LHCN-M2 (cell line): ENCODE measurements around the gene PCIF1. TPM values are rescaled to one million over a fixed set of nuclear protein-coding genes. Genes with fewer than 3 reads are reported as not detected.
A peak's percentile ranks its signal among the peaks of the same experiment; 100 is the strongest.
"Not testable (repeated sequence)": the region's sequence is repeated elsewhere in the genome, so short reads cannot be mapped to it uniquely, and the experiment has no call there.

Experiments
- DNase-seq: peaks from one replicate; pipeline ENCODE4 v3.0.0-alpha.2; 2012; ENCODE audit warnings: low read depth
- polyA plus RNA-seq: library from polyadenylated mRNA; unstranded; fragments of >200 nt; gene quantifications from one replicate; pipeline ENCODE4 v1.2.1, GENCODE V29; 2012; ENCODE audit warnings: missing spikeins
- total RNA-seq: library from RNA; depleted of rRNA; stranded (reverse); fragments of >200 nt; gene quantifications from 2 replicates; pipeline ENCODE4 v1.2.3, GENCODE V29; 2014; rRNA removed

Gene PCIF1
- total RNA-seq = 10.2 and 13.6 TPM in 2 replicates
- polyA plus RNA-seq = 25.7 TPM

DNA sequence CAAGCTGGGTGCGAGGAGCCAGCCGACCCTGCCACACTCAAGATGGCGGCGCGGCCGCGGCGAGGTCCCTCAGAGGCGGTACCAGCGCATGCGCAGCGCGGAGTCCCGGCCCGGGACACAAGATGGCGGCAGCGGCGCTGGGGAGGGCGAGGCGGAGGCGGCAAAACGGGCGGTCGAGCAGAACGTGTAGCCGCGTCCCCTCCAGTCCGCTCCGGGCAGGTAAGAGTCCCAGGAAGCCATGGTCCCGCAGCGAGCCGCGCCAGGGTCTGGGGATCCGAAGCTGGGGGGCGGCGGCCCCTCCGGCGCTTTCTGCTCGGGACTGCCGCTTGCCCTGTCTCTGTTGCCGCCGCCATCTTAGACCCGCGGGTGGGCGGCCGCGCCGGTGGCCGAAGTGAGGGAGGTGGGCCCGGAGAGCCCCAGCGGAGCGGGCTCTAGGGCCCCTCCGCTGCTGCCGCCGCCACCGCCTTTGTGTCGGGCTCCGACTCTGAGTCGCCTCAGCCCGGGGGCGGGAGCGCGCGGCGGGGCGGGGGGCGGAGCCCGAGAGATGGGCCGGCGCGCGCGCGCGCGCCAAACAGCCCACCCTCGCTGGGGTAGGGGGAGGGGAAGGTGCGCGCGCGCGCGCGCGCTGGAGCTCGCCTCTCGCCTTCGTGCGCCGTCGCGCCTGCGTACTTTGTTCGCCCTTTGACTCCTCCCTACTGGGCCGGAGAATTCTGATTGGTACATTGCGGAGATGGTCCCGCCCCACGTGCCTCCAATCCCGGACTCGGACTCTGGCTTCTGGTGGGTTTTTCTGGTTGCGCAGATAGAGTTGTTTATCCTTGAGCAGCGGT lies at the start of gene PCIF1:
PCIF1 (plus strand) TSS at position 98 of the 830 bp plus-strand sequence. CDS start 4,317 bp downstream, outside the sequence.
- DNase-seq = peak; percentile 97

DNA sequence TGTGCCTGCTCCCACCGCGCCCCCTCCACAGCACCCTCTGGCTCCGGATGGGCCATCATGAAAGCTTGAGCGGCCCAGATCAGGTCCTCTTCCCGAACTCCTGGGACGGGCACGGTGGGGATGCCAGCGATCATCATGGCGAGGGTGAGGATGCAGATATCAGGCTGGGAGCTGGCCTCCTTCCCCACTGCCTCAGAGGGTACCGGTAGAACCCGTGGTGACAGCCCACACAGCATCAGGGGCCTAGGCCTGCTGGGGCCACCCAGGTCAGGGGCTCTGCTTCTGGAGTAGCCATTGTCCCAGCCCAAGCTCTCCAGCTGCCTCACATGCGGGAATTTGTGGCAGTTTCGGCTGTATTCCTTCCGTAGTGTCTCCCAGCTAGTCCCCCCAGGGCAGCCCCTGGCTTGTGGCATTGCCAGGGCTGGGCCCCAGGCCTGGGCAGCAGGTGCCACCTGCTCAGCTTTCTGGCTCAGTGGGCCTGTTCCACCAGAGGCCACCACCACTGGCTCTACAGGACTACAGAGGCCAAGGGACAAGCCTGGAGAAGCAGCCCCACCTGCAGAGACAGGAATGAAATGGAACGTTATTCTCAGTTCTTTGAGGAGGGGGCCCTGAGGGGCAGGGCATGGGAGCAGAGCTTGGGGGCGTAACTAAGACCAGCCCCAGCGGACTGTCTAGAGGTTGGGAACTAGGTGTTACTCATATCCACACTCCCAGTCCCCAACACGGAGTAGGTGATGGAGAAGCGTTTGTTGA lies 47.7 kb upstream of the PCIF1 start:
- DNase-seq = no peak

DNA sequence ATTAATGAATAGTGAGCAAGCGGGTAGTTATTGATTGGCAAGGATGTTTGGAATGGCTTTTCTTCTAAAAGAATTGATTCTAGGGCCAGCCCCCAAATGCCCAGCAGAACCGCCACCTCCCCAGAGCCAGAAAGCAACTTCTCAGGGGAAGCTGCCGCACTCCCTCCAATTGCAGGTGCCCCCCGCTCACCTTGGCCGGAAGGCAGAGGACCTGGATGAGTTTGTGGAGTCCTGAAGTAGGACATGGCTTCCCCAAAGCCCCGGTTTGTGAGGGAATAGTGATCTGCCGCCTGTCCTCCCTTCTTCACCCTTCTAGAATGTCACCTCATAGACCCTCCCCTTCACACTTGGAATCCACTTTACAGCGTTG lies 47.2 kb upstream of the PCIF1 start, which contains the start of gene SPATA25:
SPATA25 (minus strand) TSS at position 277 of the 370 bp plus-strand sequence; CDS start at position 245, 32 bp downstream.
- DNase-seq = no peak

DNA sequence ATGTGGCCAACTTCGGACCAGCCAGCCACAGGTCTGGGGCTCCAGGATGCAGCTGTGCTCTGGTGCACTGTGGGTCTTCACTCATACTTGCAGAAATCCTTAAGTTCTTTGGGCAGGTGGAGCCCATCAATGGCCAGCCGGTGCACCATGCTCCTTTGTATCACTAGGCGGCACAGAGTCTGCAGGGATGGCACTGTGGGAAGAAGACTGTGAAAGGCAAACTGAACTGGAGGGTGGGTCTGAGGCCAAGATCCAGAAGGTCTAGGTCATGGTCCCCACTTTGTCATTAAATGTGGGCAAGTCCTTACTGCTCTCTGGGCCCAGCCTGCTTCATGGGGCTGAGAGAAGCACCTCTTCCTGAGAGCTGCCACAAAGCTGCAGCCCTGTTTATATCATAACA lies 45.8 kb upstream of the PCIF1 start:
- DNase-seq = no peak

DNA sequence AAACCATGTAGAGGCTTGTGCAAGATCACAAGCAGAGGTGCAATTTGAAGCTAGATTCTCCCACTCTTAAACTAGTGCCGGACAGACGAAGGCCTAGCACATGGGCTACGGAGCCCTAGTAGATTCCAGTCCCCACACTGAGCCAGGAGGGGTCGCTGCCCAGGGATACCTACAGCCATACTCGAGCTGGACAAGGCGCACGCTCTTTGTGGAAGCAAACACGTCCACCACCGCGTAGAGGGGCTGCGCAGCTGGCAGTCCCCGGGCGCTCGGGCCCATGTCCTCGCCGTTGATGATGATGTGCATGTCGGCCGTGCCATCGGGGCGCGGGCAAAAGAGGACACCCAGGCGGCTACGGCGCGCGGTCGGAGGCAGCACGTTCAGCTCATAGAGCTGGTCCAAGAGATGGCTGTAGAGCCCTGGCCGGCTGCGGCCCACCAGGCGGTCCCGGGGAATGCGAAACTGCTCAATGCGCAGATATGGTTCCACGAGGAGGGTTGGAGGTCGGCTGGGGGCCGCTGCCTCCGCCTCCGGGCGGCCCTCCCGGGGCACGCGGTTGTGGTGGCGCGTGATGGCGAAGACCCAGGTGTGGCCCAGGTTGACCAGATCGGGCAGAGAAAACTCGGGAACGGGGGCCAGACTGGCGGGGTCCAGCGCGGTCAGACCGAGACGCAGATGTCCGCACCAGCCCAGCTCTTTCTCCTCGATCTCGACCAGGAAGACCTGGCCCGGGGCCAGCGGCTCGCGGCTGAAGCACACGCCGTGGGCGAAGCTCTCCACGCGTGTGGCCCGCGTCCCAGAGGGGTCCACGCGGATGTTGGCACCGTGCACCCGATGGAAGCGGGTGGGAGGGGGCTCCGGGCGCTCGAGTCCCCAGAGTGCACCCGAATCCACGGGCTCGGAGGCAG lies 44.2 kb upstream of the PCIF1 start:
- DNase-seq = peak; percentile 80

DNA sequence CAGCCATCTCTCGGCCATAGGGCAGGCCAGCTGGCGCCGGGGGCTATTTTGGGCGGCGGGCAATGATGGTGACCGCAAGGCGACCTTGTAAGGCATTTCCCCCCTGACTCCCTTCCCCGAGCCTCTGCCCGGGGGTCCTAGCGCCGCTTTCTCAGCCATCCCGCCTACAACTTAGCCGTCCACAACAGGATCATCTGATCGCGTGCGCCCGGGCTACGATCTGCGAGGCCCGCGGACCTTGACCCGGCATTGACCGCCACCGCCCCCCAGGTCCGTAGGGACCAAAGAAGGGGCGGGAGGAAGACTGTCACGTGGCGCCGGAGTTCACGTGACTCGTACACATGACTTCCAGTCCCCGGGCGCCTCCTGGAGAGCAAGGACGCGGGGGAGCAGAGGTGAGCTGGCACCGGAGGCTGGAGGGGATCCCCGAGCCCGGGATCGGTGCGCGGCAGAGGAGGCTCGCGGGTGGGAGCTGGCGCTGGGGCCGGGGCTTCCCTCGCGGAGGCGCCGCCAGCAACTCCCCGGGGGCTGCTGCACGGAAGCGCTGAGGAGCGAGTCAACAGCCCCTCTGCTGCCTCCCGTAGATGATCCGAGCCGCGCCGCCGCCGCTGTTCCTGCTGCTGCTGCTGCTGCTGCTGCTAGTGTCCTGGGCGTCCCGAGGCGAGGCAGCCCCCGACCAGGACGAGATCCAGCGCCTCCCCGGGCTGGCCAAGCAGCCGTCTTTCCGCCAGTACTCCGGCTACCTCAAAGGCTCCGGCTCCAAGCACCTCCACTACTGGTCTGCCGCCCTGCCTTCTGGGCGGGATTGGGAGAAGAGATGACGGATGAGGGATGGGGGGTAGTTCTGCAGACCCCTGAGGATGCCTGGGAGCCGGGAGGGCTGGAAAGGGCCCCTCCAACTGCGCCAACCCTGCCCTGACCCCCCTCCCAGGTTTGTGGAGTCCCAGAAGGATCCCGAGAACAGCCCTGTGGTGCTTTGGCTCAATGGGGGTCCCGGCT lies 43.2 kb upstream of the PCIF1 start, which contains the start of the genes CTSA and NEURL2:
CTSA (plus strand) TSS at position 351 of the 999 bp plus-strand sequence; CDS start at position 585, 234 bp downstream.
NEURL2 (minus strand) TSS at position 224 of the 999 bp plus-strand sequence; CDS start at position 7, 217 bp downstream.
- DNase-seq = peak; percentile 96

DNA sequence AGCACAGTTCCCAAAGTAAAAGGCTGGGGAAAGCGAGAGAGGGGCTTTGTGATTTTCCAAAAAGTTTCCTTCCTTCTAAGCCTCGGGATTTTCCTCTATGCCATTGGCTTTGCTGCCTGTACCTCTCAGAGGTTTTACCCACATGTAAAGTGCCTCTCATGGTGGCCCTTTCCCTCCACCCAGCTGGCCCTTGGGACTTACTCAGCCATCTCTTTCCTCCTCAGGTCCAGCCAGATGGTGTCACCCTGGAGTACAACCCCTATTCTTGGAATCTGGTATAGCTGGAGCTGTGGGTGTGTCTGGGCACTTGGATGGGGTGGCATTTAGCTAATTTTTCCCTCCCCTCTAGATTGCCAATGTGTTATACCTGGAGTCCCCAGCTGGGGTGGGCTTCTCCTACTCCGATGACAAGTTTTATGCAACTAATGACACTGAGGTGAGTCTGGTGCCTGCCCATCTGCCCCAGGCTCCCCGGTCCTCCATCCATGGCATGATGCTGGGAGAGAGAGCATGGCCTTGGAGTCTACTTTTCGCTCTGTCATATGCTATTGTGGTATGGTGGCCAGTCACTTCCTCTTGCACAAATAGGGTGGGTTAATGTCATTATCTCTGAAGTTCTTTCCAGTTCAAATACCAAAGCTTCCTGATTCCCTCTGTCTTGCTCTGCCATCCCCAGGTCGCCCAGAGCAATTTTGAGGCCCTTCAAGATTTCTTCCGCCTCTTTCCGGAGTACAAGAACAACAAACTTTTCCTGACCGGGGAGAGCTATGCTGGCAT lies 42.2 kb upstream of the PCIF1 start:
- peak; percentile 47 for DNase-seq

DNA sequence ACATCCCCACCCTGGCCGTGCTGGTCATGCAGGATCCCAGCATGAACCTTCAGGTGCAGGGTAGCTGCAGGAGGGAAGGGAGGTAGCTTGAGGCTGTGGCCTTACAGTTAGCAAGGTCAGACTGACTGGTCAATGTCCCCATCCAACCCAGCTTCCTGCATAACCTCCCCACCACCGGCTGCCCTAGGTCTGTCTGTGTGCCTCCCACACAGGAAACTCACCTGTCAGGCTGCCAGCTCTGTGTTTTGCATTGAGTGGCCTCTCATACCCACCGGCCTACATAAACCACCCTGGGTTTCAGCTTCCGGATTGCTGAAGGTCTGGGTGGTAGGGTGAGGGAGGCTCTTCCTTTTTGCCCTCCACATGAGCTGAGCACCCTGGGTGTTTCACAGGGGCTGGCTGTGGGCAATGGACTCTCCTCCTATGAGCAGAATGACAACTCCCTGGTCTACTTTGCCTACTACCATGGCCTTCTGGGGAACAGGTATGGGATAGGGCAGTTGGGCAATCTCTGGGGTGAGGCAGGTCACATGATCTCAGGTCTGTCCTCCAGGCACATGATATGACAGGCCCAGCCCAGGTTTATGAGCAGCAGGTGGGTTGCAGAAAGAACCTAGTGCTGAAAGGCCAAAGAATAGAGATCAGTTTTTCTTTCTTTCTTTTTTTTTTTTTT lies 41.5 kb upstream of the PCIF1 start:
- no peak for DNase-seq

DNA sequence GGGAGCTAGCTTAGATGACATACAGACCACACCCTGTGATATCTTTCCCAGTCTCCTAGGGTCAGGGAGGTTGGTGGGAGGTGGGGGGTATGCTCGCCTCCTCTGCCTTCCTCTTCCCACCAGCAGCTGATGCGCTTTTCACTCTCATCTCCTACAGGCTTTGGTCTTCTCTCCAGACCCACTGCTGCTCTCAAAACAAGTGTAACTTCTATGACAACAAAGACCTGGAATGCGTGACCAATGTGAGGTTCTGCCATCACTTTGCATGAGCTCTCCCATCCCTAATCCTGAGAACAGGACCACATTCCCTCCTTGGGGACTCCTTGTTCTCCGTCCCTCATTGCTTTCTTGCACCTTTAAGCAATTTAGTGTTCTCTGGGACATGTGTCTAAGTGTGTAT lies 40.7 kb upstream of the PCIF1 start:
- DNase-seq = no peak

DNA sequence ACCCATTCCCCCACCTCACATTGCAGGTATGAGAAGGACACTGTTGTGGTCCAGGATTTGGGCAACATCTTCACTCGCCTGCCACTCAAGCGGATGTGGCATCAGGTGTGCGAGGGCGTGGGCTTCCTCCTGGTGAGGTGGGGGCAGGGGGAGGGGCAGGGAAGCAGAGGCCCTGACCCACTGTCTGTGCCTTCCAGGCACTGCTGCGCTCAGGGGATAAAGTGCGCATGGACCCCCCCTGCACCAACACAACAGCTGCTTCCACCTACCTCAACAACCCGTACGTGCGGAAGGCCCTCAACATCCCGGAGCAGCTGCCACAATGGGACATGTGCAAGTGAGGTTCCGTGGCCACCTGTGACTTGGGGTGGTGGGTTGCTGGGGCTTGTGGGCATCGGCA lies 39.7 kb upstream of the PCIF1 start:
- DNase-seq = no peak

DNA sequence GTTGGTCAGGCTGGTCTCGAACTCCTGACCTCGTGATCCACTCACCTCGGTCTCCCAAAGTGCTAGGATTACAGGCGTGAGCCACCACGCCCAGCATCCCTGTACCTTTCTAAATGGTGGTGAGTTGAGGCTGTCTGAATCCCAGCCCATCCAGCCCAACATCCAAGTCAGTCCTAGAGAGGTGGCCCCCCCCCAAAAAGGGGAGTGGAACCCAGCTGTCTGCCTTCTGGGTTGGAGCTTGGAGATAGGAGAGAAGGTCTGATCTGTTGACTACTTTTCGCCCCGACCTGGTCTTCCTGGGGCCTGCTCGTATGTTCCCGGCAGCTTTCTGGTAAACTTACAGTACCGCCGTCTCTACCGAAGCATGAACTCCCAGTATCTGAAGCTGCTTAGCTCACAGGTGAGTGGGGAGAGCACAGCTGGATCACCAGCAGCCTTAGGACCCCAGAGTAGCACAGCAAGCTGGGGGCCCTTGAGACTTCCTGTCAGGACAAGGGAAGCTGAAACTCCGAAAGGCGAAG lies 37.8 kb upstream of the PCIF1 start:
- DNase-seq = no peak

DNA sequence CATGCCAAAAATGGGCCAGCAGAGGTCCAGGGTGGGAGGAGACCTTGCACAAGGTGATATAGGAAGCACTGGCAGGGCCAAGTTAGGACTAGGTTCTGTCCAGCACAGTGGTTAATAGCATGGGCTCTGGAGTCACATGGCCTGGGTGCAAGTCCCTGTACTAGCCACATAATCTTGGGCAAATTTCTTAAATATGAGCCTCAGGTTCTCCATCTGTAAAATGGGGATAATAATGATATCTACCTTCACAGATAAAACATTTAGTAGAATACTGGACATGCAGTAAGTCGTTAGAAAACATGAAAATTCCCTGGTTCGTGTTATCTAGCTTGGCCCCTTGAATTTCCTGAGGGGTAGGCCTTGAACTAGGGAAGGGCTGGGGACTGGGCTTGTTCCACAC lies 37.2 kb upstream of the PCIF1 start:
- DNase-seq = no peak

DNA sequence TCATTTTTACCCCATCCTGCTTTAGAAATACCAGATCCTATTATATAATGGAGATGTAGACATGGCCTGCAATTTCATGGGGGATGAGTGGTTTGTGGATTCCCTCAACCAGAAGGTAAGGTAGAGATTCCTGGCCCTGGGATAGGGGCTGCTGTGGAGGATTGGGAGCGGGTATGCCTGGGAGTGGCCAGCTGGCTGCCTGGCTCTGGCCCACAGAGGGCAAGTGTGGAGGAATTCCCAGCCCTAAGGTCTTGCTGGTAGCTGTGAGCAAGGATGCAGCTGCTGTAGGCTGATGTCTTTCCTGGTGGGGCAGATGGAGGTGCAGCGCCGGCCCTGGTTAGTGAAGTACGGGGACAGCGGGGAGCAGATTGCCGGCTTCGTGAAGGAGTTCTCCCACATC lies 36.8 kb upstream of the PCIF1 start:
- DNase-seq = no peak

DNA sequence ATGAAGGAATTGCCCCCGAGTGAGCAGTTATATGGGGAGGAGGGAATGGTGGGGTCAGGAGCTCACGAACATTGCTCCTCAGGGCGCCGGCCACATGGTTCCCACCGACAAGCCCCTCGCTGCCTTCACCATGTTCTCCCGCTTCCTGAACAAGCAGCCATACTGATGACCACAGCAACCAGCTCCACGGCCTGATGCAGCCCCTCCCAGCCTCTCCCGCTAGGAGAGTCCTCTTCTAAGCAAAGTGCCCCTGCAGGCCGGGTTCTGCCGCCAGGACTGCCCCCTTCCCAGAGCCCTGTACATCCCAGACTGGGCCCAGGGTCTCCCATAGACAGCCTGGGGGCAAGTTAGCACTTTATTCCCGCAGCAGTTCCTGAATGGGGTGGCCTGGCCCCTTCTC lies 36.2 kb upstream of the PCIF1 start:
- no peak for DNase-seq

DNA sequence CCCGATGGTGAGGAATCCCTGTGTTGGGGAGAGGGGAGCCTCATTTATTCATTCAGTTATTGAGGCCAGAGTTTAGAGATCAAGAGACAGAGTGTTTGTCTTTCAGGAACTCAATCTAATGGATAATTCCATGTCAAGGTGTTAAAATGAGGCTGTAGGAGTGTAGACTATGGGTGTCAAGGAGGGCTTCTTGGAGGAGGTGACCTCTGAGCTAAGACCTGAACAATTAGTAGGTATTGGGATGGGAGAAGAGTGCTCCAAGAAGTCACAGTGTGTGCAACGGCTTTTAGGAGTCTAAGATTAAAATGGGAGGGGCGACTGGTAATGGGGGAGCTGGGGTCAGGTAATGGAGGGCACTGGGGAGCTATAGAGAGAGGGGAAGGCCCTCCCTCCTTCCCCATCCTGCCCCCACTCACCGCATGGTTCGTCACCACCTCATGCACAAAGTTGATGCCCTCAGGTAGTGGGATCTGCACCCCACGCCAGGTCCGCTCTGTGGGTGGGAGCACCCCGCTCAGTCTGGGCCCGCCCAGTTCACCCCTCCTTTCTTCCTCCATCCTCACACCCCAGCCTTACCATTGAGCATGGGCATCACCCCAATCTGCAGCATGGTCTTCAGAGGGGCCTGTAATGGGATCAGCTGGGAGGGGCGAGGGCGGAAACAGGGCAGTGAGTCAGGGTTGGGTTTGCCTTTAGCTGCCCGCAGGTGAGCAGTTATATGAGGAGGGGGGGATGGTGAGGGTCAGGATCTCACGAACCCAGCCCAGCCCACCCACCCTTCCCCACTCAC lies 35.2 kb upstream of the PCIF1 start:
- no peak for DNase-seq

DNA sequence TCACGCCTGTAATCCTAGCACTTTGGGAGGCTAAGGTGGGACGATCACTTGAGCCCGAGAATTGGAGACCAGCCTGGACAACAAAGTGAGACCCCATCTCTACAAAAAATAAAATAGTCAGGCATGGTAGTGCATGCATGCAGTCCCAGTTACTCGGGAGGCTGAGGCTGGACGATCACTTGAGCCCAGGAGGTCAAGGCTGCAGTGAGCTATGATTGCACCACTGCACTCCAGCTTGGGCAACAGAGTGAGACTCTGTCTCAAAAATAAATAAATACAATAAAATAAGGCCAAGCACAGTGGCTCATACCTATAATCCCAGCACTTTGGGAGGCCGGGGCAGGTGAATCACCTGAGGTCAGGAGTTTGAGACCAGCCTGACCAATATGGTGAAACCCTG lies 33.2 kb upstream of the PCIF1 start:
- not testable (repeated sequence) for DNase-seq

DNA sequence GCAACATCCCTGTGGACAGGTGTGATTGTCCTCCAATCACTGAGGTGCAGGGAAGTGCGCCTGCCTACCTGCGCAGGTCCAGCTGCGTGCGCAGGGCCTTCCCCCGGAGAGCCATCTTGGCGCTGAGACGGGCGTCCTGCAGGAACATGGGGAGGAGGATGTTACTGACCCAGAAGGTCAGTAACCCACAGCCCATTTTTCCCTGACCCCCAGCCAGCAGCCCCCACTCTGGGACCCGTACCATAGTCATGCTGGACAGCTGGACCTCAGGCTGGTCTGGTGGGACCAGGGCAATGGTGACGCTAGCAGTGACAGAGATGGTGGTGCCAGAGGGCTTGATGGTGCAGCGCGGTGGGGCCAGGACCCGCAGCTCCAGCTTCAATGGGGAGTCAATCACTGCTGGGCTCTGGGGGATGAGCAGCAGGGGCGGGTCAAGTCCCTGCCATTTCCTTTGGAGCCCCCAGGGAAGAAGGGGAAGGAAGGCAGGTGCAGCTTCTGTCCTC lies 32.2 kb upstream of the PCIF1 start:
- DNase-seq = no peak
